ENCODE data around the gene PIP4K2A.

GRCh38 chr10:22593026-22593425, 121.4 kb downstream of the PIP4K2A start:
- TF ChIP-seq CTCF (conservative IDR thresholded peaks at IDR 0.05; ENCODE audit: low read depth in 2 of 2) (no peak), EZH2 (IDR thresholded peaks at IDR 0.05; ENCODE audit: low read depth, unreplicated experiment) (no peak), POLR2AphosphoS5 (IDR thresholded peaks at IDR 0.05; ENCODE audit: low read depth) (no peak), EZH2phosphoT487 (IDR thresholded peaks at IDR 0.05; ENCODE audit: unreplicated experiment) (no peak), REST (IDR thresholded peaks at IDR 0.05; ENCODE audit: unreplicated experiment) (no peak), CREB1 (CRISPR knock-in tag; IDR thresholded peaks at IDR 0.05; ENCODE audit: low read depth) (no peak), JUNB (IDR thresholded peaks at IDR 0.05; ENCODE audit: unreplicated experiment) (no peak), ZNF114 (CRISPR knock-in tag; IDR thresholded peaks at IDR 0.05) (no peak), ETS1 (IDR thresholded peaks at IDR 0.05) (no peak), STAT1 (IDR thresholded peaks at IDR 0.05; ENCODE audit: unreplicated experiment) (no peak)
